GM12864 (cell line): ENCODE results near the gene NLRP3.
A peak's percentile ranks its signal among the peaks of the same experiment; 100 is the strongest.

ENCODE experiments used
- DNase-seq: peaks from one replicate; pipeline ENCODE4 v3.0.0-alpha.2; 2011; ENCODE audit warnings: low read depth
- H3K4me3 ChIP-seq: 2 replicates; pipeline ENCODE4 v1.5.1; 2011; ENCODE audit warnings: mild to moderate bottlenecking, low read depth, low read length, control low read depth
- TF ChIP-seq, protein P1 (sequence below): IDR thresholded peaks from 2 replicates; pipeline ENCODE4 v1.5.1; 2011; ENCODE audit warnings: low read depth, mild to moderate bottlenecking, moderate library complexity, low read length, control low read depth, inconsistent platforms; ENCODE audit errors: missing control alignments

The NLRP3 gene

DNA sequence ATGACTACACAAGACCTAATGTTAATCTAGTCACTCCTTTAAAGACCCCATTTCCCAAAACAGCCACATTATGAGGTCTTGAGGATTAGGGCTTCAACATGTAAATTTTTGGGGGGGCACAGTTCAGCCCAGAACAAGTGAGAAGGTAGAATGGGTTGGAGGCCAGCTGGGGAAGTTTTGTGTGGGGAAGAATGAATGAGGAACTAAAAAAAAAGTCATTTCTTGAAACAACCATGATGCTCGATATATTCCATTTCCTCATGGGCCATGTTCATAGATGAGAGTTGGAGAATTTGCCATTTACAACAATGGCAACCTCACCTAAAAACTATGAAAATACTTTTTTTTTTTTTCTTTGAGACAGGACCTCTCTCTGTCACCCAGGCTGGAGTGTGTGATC, 14.5 kb downstream of the NLRP3 start:
- no peak for DNase-seq
- TF ChIP-seq, protein P1, sequence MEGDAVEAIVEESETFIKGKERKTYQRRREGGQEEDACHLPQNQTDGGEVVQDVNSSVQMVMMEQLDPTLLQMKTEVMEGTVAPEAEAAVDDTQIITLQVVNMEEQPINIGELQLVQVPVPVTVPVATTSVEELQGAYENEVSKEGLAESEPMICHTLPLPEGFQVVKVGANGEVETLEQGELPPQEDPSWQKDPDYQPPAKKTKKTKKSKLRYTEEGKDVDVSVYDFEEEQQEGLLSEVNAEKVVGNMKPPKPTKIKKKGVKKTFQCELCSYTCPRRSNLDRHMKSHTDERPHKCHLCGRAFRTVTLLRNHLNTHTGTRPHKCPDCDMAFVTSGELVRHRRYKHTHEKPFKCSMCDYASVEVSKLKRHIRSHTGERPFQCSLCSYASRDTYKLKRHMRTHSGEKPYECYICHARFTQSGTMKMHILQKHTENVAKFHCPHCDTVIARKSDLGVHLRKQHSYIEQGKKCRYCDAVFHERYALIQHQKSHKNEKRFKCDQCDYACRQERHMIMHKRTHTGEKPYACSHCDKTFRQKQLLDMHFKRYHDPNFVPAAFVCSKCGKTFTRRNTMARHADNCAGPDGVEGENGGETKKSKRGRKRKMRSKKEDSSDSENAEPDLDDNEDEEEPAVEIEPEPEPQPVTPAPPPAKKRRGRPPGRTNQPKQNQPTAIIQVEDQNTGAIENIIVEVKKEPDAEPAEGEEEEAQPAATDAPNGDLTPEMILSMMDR = no peak

DNA sequence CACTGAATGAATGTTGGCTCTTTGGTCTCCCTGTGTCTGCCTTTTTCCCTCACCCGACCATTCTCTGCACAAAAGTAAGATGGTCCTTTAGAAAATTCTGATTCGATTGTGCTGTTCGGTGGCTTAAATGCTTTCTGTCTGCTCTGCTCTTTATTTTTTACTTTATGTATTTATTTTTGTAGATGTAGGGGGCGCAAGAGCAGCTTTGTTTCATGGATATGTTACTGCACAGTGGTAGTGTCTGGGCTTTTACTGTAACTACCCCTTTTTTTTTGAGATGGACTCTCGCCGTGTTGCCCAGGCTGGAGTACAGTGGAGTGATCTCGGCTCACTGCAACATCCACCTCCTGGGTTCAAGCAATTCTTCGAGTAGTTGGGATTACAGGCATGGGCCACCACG, 15.7 kb downstream of the NLRP3 start:
- TF ChIP-seq, protein P1 = no peak
- no peak for DNase-seq

More for the DNA sequence above, 14.5 kb downstream of the NLRP3 start:
- no peak overlapping the region for H3K4me3 ChIP-seq

DNA sequence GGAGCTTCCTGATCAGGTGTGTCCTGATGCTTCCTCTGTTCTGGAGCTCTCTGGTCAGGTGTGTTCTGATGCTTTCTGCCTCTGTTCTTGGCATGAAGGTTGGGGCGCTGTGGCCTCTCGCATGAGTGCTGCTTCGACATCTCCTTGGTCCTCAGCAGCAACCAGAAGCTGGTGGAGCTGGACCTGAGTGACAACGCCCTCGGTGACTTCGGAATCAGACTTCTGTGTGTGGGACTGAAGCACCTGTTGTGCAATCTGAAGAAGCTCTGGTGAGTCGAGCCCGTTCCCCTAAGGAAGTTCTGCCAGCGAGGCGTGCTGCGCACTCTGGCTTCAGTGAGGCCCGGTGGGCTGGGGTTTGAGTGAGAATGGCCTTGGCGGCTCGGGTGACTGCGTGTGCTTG, 18.0 kb downstream of the NLRP3 start:
- TF ChIP-seq, protein P1 = no peak
- H3K4me3 ChIP-seq = no peak overlapping the region
- no peak for DNase-seq

More for the DNA sequence above, 15.7 kb downstream of the NLRP3 start:
- H3K4me3 ChIP-seq = no peak overlapping the region

DNA sequence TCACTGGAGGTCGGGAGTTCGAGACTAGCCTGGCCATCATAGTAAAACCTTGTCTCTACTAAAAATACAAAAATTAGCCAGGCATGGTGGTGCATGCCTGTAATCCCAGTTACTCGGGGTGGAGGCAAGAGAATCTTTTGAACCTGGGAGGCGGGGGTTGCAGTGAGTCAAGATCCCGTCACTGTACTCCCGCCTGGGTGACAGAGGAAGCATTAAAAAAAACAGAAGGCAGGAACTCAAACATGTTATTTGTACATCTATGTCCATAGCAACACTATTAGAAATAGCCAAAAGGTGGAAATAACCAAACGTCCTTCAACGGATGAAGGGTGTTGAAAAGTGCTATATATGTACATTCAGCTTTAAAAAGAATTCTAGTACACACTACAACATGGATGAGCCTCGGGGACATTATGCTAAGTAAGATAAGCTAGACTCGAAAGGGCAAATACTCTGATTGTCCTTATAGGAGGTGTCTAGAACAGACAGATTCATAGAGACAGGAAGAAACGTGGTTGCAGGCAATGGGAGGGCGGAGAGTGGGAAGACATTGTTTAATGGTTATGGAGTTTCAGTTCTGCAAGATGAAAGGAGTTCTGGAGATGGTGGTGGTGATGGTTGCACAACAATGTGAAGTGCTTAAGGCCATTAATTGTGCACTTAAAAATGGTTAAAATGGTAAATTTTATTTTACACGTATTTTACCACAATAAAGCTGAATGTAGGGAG, 19.2 kb downstream of the NLRP3 start:
- TF ChIP-seq, protein P1 = no peak
- H3K4me3 ChIP-seq = no peak overlapping the region
- peak; percentile 13 for DNase-seq

DNA sequence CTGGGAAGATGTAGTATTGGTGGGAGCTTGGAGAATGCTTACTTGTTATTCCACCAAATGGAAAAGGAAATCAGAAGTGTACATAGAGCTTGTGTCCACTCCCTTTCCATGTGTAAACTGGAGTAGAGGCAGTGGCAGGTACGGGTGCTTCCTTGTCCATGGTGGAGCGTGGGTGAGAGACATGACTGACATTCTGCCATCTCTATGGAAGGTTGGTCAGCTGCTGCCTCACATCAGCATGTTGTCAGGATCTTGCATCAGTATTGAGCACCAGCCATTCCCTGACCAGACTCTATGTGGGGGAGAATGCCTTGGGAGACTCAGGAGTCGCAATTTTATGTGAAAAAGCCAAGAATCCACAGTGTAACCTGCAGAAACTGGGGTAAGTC, 19.8 kb downstream of the NLRP3 start:
- DNase-seq = no peak
- no peak overlapping the region for H3K4me3 ChIP-seq
- TF ChIP-seq, protein P1 = no peak

DNA sequence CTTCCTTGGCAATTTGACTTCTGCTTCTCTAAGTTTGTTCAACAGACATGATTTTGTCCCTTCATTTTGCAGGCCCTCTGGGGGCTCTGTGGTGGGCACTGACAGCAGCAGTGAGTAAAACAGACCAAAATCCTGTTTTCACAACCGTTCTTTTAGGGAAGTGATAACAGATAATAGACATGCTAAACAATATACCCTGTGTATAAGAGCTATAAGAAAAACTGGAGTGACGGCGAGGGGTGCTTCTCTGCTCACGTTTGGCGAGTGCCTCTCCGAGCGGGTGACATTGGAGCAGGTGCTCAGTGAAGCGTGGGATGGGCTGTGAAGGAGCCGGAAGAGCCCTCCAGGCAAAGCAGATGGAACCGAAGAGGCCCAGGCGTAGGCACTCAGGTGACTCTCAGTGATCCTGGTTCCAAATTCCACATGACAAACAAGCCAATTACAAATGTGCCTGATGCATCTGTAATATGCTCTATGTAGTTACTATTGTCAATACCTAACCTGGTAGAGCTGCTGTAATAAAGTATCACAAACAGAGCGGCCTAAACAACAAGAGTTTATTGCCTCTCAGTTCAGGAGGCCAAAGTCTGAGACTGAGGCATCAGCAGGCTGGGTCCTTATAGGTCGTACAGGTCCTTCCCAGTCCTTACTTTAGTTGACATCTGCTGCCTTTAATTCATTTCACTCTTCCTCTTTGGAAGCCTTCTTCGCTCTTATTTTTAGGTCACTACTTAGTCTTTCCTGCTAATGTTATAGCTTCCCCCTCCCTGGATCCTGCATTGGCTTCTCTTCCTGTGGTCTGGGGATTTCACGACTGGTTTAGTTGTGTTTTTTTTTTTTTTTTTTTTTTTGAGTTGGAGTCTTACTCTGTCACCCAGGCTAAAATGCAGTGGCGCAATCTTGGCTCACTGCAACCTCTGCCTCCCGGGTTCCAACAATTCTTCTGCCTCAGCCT, 21.9 kb downstream of the NLRP3 start:
- DNase-seq = no peak
- H3K4me3 ChIP-seq = no peak overlapping the region
- TF ChIP-seq, protein P1 = no peak
